Ascending aorta (tissue), 2 donors: ENCODE results near the gene C1QC. TPM values are rescaled to one million over a fixed set of nuclear protein-coding genes. Genes with fewer than 3 reads are reported as not detected.
"Not testable (repeated sequence)": the region's sequence is repeated elsewhere in the genome, so short reads cannot be mapped to it uniquely, and the experiment has no call there.

Source experiments
- DNase-seq, 2 donors: peaks; one replicate each; pipeline ENCODE4 v3.0.0-alpha.2; 2019; ENCODE audit warnings: low spot score in 2 of 2
- H3K27ac ChIP-seq, 2 donors: fragments of 200-600 bp; sonication (generic); one replicate each; pipeline ENCODE4 v1.5.1; 2016 to 2017; ENCODE audit warnings: mild to moderate bottlenecking in 1 of 2
- H3K27me3 ChIP-seq: fragments of 200-600 bp; sonication (generic); one replicate; pipeline ENCODE4 v1.5.1; 2017
- H3K36me3 ChIP-seq, 2 donors: fragments of 200-600 bp; sonication (generic); one replicate each; pipeline ENCODE4 v1.5.1; 2016
- H3K4me1 ChIP-seq, 2 donors: fragments of 200-600 bp; sonication (generic); one replicate each; pipeline ENCODE4 v1.5.1; 2016 to 2017; ENCODE audit warnings: mild to moderate bottlenecking in 1 of 2
- H3K4me3 ChIP-seq, 2 donors: fragments of 200-600 bp; sonication (generic); one replicate each; pipeline ENCODE4 v1.5.1; 2016 to 2017; ENCODE audit warnings: mild to moderate bottlenecking in 1 of 2
- H3K9me3 ChIP-seq, 2 donors: fragments of 200-600 bp; sonication (generic); one replicate each; pipeline ENCODE4 v1.5.1; 2016
- intact Hi-C: fragments of 100-400 bp; cut with DNase I; formaldehyde crosslinking; loops from one replicate; pipeline ENCODE4 v1.15.1; 2023
- total RNA-seq: library from RNA; depleted of rRNA; stranded (reverse); fragments of >200 nt; gene quantifications from one replicate; pipeline ENCODE4 v1.1.0, GENCODE V29; 2016
- TF ChIP-seq, protein P1 (sequence below), 3 experiments: fragments of 200-600 bp in 2 of 3; fragments of 450-650 bp in 1 of 3; sonication (generic) in 2 of 3; IDR thresholded peaks; one replicate each; pipeline ENCODE4 v1.5.1; 2016 to 2019; ENCODE audit warnings: antibody characterized with exemption in 3 of 3, mild to moderate bottlenecking in 1 of 3, moderate library complexity in 1 of 3

Gene C1QC
- total RNA-seq, 1 donor from 2014 or later: 350 TPM

DNA sequence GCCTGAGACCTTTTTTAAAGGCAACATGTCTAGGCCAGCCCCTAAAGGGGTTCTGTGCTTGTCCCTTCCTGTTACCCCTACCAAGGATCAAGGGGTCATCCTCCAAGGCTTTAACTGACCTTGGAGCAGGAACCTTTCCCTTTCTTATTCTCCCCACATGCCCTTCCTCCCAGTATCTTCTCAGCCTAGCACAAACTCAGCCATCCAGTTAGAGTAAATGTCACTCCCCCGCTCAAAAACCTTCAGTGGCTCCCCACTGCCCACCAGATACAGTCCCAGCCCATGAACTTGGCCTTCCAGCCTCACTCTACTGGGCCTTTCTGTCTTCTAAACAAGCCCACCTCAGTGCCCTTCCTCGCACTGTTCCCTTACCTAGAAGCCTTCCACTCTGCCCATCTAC lies 18.4 kb downstream of the C1QC start:
- Histone ChIP-seq H3K4me1 (no peaks in the 10 kb centered on the region), H3K9me3 (no peaks in the 10 kb centered on the region), H3K36me3 (no peaks in the 10 kb centered on the region), H3K4me3 (no peak overlapping the region), H3K27me3 (no peaks in the 10 kb centered on the region), H3K27ac (no peak overlapping the region)
- no peak for DNase-seq
- intact Hi-C loops: no loop called here
- TF ChIP-seq, protein P1, sequence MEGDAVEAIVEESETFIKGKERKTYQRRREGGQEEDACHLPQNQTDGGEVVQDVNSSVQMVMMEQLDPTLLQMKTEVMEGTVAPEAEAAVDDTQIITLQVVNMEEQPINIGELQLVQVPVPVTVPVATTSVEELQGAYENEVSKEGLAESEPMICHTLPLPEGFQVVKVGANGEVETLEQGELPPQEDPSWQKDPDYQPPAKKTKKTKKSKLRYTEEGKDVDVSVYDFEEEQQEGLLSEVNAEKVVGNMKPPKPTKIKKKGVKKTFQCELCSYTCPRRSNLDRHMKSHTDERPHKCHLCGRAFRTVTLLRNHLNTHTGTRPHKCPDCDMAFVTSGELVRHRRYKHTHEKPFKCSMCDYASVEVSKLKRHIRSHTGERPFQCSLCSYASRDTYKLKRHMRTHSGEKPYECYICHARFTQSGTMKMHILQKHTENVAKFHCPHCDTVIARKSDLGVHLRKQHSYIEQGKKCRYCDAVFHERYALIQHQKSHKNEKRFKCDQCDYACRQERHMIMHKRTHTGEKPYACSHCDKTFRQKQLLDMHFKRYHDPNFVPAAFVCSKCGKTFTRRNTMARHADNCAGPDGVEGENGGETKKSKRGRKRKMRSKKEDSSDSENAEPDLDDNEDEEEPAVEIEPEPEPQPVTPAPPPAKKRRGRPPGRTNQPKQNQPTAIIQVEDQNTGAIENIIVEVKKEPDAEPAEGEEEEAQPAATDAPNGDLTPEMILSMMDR (IDR thresholded peaks at IDR 0.05): no peak

DNA sequence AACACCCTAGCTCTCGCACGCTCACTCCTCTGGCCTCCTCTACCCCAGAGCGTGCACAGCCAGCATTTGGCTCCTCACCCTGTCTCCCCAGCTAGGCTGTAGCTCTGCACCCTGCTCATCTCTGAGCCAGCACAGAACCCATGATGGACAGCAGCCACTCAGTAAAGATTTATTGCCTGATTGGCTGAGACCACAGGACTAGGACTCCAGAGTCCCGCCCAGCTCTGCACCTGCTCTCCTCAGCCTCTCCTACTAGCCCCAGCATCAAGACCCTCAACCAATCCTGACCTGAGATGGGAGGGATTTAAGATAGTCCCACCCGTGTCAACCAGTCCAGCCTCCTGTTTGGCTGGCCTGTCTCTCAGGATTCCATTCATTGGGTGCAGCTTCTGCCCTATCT lies 18.9 kb downstream of the C1QC start:
- no peaks in the 10 kb centered on the region for H3K9me3 ChIP-seq
- H3K36me3 ChIP-seq: no peaks in the 10 kb centered on the region
- H3K4me1 ChIP-seq: no peaks in the 10 kb centered on the region
- intact Hi-C loops: no loop called here
- H3K27me3 ChIP-seq: no peaks in the 10 kb centered on the region
- TF ChIP-seq, protein P1 (IDR thresholded peaks at IDR 0.05): no peak
- H3K27ac ChIP-seq: no peak overlapping the region
- DNase-seq: no peak
- H3K4me3 ChIP-seq: no peak overlapping the region

DNA sequence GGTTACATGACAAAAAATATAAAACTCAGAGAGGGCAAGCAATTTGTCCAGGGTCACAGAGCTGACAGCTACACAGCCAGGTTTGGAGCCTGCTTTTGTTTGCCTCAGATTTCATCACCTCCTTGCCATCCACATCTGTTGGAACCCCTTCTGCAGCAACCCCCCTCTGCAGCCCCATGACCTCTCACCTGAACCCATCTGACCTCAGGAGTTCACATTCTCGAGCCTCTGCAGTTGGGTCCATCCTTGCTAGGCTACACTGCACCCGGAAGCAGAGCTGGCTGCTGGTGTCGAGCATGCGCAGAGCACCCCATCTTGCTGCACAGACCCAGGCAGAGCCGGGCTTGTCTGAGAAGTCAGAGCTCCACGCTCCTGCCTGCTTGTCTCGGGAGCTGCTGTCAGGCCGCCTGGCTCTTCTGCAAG lies 19.6 kb downstream of the C1QC start:
- Histone ChIP-seq H3K4me3 (no peak overlapping the region), H3K36me3 (no peaks in the 10 kb centered on the region), H3K27me3 (no peaks in the 10 kb centered on the region), H3K4me1 (no peaks in the 10 kb centered on the region), H3K9me3 (no peaks in the 10 kb centered on the region), H3K27ac (no peak overlapping the region)
- no peak for DNase-seq
- intact Hi-C loops: no loop called here
- TF ChIP-seq, protein P1 (IDR thresholded peaks at IDR 0.05): no peak

DNA sequence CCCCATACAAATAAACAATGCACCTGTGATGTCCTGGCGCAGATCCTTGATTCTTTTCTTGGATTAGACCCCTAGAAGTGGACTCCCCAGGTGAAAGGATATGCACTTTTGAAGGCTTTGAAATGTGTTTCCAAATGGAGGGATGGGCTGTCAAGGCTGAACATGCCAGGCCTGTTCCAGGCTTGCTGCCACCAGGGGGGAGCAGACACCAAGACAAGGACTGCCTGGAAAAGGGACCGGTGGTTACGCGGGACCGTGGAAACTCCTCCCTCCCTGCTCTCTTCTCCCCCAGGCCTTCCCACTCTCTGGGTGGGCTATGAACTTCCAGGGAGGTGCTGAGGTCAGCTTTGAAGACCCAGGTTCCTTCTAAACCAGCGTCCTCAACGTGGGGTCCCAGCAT lies 22.3 kb downstream of the C1QC start:
- Histone ChIP-seq H3K9me3 (no peaks in the 10 kb centered on the region), H3K36me3 (no peaks in the 10 kb centered on the region), H3K4me1 (no peaks in the 10 kb centered on the region), H3K4me3 (no peak overlapping the region), H3K27me3 (no peaks in the 10 kb centered on the region), H3K27ac (no peak overlapping the region)
- TF ChIP-seq, protein P1 (IDR thresholded peaks at IDR 0.05): peak in 1 of 3 experiments; percentile 21
- no peak for DNase-seq
- intact Hi-C loops: no loop called here

DNA sequence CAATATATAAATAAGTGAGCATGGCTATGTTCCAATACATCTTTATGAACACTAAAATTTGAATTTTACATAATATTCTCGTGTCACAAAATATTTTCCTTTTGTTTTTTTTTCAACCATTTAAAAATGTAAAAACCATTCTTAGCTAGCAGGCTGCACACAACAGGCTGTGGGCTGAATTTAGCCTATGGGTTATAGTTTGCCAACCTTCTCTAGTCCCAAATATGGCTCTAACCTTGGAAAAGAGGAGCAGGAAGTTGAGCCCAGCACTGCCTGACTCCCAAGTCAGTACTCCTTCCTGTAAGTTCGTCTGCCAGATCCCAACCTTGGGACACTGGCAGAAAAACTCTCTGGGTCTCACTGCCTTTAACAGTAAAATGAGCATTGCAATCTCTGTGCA lies 23.0 kb downstream of the C1QC start:
- H3K4me1 ChIP-seq: no peaks in the 10 kb centered on the region
- TF ChIP-seq, protein P1 (IDR thresholded peaks at IDR 0.05): no peak
- intact Hi-C loops: no loop called here
- H3K27me3 ChIP-seq: no peaks in the 10 kb centered on the region
- no peak overlapping the region for H3K27ac ChIP-seq
- H3K9me3 ChIP-seq: no peaks in the 10 kb centered on the region
- no peaks in the 10 kb centered on the region for H3K36me3 ChIP-seq
- no peak overlapping the region for H3K4me3 ChIP-seq
- no peak for DNase-seq

DNA sequence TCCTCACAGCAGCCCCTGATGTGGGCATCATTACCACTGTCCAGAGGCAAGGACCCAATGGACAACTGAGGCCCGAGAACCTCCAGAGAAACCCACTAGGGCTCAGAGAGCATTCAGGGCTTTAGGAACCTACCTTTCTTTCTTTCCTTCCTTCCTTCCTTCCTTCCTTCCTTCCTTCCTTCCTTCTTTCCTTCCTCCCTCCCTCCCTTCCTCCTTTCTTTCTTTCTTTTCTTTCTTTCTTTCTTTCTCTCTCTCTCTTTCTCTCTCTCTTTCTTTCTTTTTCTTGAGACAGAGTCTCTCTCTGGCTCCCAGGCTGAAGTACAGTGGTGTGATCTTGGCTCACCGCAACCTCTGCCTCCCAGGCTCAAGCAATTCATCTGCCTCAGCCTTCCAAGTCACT lies 25.4 kb downstream of the C1QC start:
- H3K9me3 ChIP-seq, H3K4me1 ChIP-seq, intact Hi-C loops, H3K4me3 ChIP-seq, DNase-seq, H3K36me3 ChIP-seq, H3K27me3 ChIP-seq, H3K27ac ChIP-seq: not testable (repeated sequence)
